ENCODE results near the gene KAT6B. TPM values are rescaled to one million over a fixed set of nuclear protein-coding genes. Genes with fewer than 3 reads are reported as not detected.

Gene KAT6B
- total and polyA plus RNA-seq, 7 experiments from 2014 or later = 33.2 to 80.5 (median 63.6) TPM

- H3K27ac Mint-ChIP-seq = no peak overlapping the region
- intact Hi-C loops (cut with micrococcal nuclease) = no loop called here
- ATAC-seq (no peak), DNase-seq (no peak)
- peaks cover 0 to 24% (median 19%) of the 10 kb centered on the region in 5 donors for H3K36me3 Mint-ChIP-seq
- ChIA-PET CTCF (interaction anchor here (0.6 kb wide), 1 partner anchor 95 kb away, joined by 3 read pairs; no protein-coding TSS in a partner anchor), POLR2A (interaction anchor here (0.7 kb wide), 1 partner anchor 162 kb away, joined by 5 read pairs; no protein-coding TSS in a partner anchor)
- H3K4me3 ChIP-seq (ENCODE audit: low read length) = no peak overlapping the region
- H3K9me3 Mint-ChIP-seq = peaks cover 0 to 9% (median 0%) of the 10 kb centered on the region in 11 donors
- no peaks in the 10 kb centered on the region for H3K9me3 ChIP-seq (ENCODE audit: control insufficient read depth in 2 of 3, low read length in 3 of 3)
- H3K27ac ChIP-seq (ENCODE audit: low read depth, low read length) = no peak overlapping the region
- H3K27me3 Mint-ChIP-seq = no peaks in the 10 kb centered on the region
- peaks cover 8 to 9% of the 10 kb centered on the region in 2 donors for H3K4me1 ChIP-seq (ENCODE audit: control insufficient read depth in 2 of 2, insufficient read depth in 2 of 2, low read length in 2 of 2)
- H3K36me3 ChIP-seq (ENCODE audit: control insufficient read depth in 2 of 3, insufficient read depth in 3 of 3, low read length in 3 of 3) = no peaks in the 10 kb centered on the region
- H3K27me3 ChIP-seq (ENCODE audit: control insufficient read depth in 2 of 2, insufficient read depth in 2 of 2, low read length in 2 of 2) = no peaks in the 10 kb centered on the region
- H3K4me1 Mint-ChIP-seq = peaks cover 15 to 60% (median 52%) of the 10 kb centered on the region in 7 donors
- peak overlapping the region in 1 of 10 donors; percentile 32 for H3K4me3 Mint-ChIP-seq
These were observed 31.2 kb downstream of the KAT6B start for GRCh38 chr10:74857586-74857985.

DNA sequence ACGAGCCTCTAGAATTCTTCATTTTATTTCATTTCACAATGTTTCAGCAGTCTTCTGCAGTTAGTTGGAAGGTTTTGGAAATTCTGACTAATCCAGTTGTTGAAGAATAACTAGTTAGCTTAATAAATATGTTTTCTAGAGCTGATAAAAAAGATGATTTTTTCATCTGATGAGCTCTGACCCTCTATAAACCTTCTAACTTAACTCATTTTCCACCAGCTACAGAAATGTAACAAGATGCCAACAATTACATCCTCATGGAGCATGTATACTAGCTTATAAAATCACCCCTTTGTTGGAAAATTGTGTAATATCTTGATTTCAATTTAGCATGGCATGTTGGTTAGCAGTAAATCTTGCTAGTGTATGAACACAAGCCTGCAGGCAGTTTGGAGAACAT, 33.1 kb downstream of the KAT6B start:
- H3K4me1 ChIP-seq (ENCODE audit: control insufficient read depth in 2 of 2, insufficient read depth in 2 of 2, low read length in 2 of 2) = peaks cover 7 to 8% of the 10 kb centered on the region in 2 donors
- H3K9me3 ChIP-seq (ENCODE audit: control insufficient read depth in 2 of 3, low read length in 3 of 3) = no peaks in the 10 kb centered on the region
- H3K27ac Mint-ChIP-seq = no peak overlapping the region
- ATAC-seq = no peak
- no peaks in the 10 kb centered on the region for H3K27me3 Mint-ChIP-seq
- no peak overlapping the region for H3K27ac ChIP-seq (ENCODE audit: low read depth, low read length)
- peaks cover 0 to 22% (median 17%) of the 10 kb centered on the region in 5 donors for H3K36me3 Mint-ChIP-seq
- no peaks in the 10 kb centered on the region for H3K27me3 ChIP-seq (ENCODE audit: control insufficient read depth in 2 of 2, insufficient read depth in 2 of 2, low read length in 2 of 2)
- H3K36me3 ChIP-seq (ENCODE audit: control insufficient read depth in 2 of 3, insufficient read depth in 3 of 3, low read length in 3 of 3) = no peaks in the 10 kb centered on the region
- DNase-seq = no peak
- ChIA-PET POLR2A (no interaction called here), CTCF (interaction anchor here (0.6 to 1.2 kb wide), 2 partner anchors 20 to 807 kb away, joined by 3 to 4 read pairs; no protein-coding TSS in a partner anchor)
- peaks cover 0 to 9% (median 0%) of the 10 kb centered on the region in 11 donors for H3K9me3 Mint-ChIP-seq
- no peak overlapping the region for H3K4me3 ChIP-seq (ENCODE audit: low read length)
- intact Hi-C loops (cut with micrococcal nuclease) = no loop called here
- peaks cover 9 to 62% (median 56%) of the 10 kb centered on the region in 7 donors for H3K4me1 Mint-ChIP-seq
- H3K4me3 Mint-ChIP-seq = no peak overlapping the region

DNA sequence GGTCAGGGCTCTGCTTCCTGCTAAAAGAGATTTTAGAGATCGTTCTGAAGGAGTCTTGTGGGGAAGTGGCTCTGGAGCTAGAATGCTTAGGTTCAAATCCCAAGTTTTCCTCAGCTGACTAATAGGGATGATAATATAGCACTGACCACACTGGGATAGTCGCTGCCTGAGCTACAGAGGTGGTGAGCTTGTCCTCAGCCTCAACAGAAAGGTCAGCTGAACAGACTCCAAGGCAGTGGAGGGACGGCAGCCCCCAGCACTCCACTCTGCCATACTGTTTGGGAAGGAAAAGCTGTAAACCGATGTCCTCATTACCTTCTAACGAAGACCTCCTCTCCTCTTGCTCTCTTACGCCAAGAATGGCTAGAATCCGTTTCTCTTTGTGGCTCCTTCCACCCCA, 36.2 kb downstream of the KAT6B start:
- DNase-seq (no peak), ATAC-seq (no peak)
- peaks cover 1 to 63% (median 43%) of the 10 kb centered on the region in 7 donors for H3K4me1 Mint-ChIP-seq
- no peaks in the 10 kb centered on the region for H3K27me3 ChIP-seq (ENCODE audit: control insufficient read depth in 2 of 2, insufficient read depth in 2 of 2, low read length in 2 of 2)
- no peak overlapping the region for H3K4me3 ChIP-seq (ENCODE audit: low read length)
- no peak overlapping the region for H3K27ac ChIP-seq (ENCODE audit: low read depth, low read length)
- peak overlapping the region in 1 of 9 donors; percentile 55 for H3K27ac Mint-ChIP-seq
- no peaks in the 10 kb centered on the region for H3K9me3 ChIP-seq (ENCODE audit: control insufficient read depth in 2 of 3, low read length in 3 of 3)
- no peaks in the 10 kb centered on the region for H3K27me3 Mint-ChIP-seq
- POLR2A ChIA-PET = interaction anchor here (0.9 kb wide), 1 partner anchor 102 kb away, joined by 3 read pairs; no protein-coding TSS in a partner anchor
- H3K4me3 Mint-ChIP-seq = no peak overlapping the region
- H3K36me3 Mint-ChIP-seq = peaks cover 0 to 8% (median 0%) of the 10 kb centered on the region in 5 donors
- H3K4me1 ChIP-seq (ENCODE audit: control insufficient read depth in 2 of 2, insufficient read depth in 2 of 2, low read length in 2 of 2) = peaks cover 0 to 3% of the 10 kb centered on the region in 2 donors
- CTCF ChIA-PET = no interaction called here
- intact Hi-C loops (cut with micrococcal nuclease) = no loop called here
- H3K36me3 ChIP-seq (ENCODE audit: control insufficient read depth in 2 of 3, insufficient read depth in 3 of 3, low read length in 3 of 3) = no peaks in the 10 kb centered on the region
- no peaks in the 10 kb centered on the region for H3K9me3 Mint-ChIP-seq

DNA sequence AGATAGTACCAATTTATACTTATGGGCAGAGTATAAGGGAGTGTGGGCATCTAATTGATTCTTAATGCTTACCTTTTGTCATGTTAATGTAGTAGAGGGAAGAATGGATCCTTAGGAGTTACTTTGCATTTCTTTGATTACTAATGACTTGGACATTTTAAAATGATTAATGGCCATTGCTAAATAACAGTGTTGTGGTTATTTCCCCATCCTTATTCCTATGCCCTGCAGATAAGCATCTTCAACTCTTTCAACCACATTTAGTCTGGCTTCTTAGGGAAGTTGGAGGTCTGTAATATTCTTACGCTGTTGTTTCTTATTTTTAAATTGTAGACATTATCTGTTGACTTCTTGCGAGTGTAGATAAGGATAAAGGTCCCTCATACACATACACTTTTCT, 37.2 kb downstream of the KAT6B start:
- CTCF ChIA-PET = no interaction called here
- no peak overlapping the region for H3K27ac Mint-ChIP-seq
- H3K4me1 Mint-ChIP-seq = peaks cover 5 to 69% (median 47%) of the 10 kb centered on the region in 7 donors

DNA sequence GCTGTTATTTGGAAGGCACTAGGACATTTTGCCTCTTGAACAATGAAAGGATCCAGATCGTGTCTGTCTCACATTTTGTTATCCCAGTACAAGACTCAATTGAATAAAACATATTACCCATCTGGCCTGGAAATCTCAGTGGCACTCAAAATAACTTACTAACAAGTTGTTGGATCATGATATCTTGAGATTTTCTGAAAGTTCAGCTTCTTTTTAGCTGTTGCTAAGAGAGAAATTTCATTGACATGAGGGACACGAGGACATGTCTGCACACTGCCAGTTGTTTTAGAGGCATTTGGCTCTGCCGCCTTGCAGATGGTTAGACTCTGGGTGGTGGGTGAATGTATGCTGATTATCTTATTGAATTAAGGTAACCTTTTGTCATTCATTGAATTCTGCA, 41.0 kb downstream of the KAT6B start:
- no peaks in the 10 kb centered on the region for H3K27me3 ChIP-seq (ENCODE audit: control insufficient read depth in 2 of 2, insufficient read depth in 2 of 2, low read length in 2 of 2)
- Mint-ChIP-seq H3K36me3 (peaks cover 0 to 11% (median 0%) of the 10 kb centered on the region in 5 donors), H3K4me3 (peak overlapping the region in 1 of 10 donors; percentile 14), H3K27ac (peak overlapping the region in 1 of 9 donors; percentile 14), H3K4me1 (peaks cover 25 to 76% (median 51%) of the 10 kb centered on the region in 7 donors), H3K27me3 (no peaks in the 10 kb centered on the region), H3K9me3 (no peaks in the 10 kb centered on the region)
- no peak for DNase-seq
- intact Hi-C loops (cut with micrococcal nuclease) = no loop called here
- H3K9me3 ChIP-seq (ENCODE audit: control insufficient read depth in 2 of 3, low read length in 3 of 3) = no peaks in the 10 kb centered on the region
- ChIA-PET CTCF (no interaction called here), POLR2A (no interaction called here)
- H3K4me3 ChIP-seq (ENCODE audit: low read length) = no peak overlapping the region
- H3K36me3 ChIP-seq (ENCODE audit: control insufficient read depth in 2 of 3, insufficient read depth in 3 of 3, low read length in 3 of 3) = no peaks in the 10 kb centered on the region
- no peak overlapping the region for H3K27ac ChIP-seq (ENCODE audit: low read depth, low read length)
- ATAC-seq = no peak
- peaks cover 3 to 8% of the 10 kb centered on the region in 2 donors for H3K4me1 ChIP-seq (ENCODE audit: control insufficient read depth in 2 of 2, insufficient read depth in 2 of 2, low read length in 2 of 2)

More for the DNA sequence above, 37.2 kb downstream of the KAT6B start:
- H3K27me3 Mint-ChIP-seq = no peaks in the 10 kb centered on the region
- no peak overlapping the region for H3K27ac ChIP-seq (ENCODE audit: low read depth, low read length)
- H3K4me1 ChIP-seq (ENCODE audit: control insufficient read depth in 2 of 2, insufficient read depth in 2 of 2, low read length in 2 of 2) = peaks cover 0 to 3% of the 10 kb centered on the region in 2 donors
- intact Hi-C loops (cut with micrococcal nuclease) = no loop called here
- peaks cover 0 to 10% (median 0%) of the 10 kb centered on the region in 5 donors for H3K36me3 Mint-ChIP-seq
- H3K9me3 ChIP-seq (ENCODE audit: control insufficient read depth in 2 of 3, low read length in 3 of 3) = no peaks in the 10 kb centered on the region
- ATAC-seq = peak; percentile 18
- DNase-seq = no peak
- no peaks in the 10 kb centered on the region for H3K9me3 Mint-ChIP-seq
- POLR2A ChIA-PET = interaction anchor here (0.7 to 0.9 kb wide), 2 partner anchors 101 to 103 kb away, joined by 3 read pairs; no protein-coding TSS in a partner anchor
- H3K36me3 ChIP-seq (ENCODE audit: control insufficient read depth in 2 of 3, insufficient read depth in 3 of 3, low read length in 3 of 3) = no peaks in the 10 kb centered on the region
- no peak overlapping the region for H3K4me3 ChIP-seq (ENCODE audit: low read length)
- no peaks in the 10 kb centered on the region for H3K27me3 ChIP-seq (ENCODE audit: control insufficient read depth in 2 of 2, insufficient read depth in 2 of 2, low read length in 2 of 2)
- H3K4me3 Mint-ChIP-seq = no peak overlapping the region

DNA sequence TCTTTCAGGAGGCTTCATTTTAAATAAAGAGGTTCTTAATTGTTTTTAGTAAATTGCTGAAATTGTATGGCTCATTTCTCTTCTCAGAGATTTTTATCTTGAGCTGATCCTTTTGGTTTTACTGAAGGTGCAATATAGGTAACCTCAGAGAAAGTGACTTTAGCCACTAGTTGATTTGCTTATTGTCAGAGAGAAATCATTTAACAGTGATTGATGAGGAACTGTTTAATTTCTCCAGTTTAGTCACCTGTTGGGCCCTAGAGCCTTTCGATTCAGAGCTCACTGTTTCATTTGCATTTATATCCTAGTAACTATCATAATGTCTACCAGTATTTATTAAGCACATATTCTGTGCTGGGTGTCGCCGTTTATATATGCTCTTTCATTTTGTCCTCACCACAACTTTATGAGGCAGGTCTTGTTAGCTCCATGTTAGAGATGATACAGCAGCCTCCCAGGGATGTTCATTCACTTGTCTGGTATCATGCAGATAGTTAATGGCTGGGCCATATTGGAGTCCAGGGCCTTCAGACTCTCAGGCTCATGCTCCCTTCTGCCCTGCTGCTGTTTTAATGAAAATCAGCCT, 42.1 kb downstream of the KAT6B start:
- H3K9me3 Mint-ChIP-seq = no peaks in the 10 kb centered on the region
- peaks cover 3 to 8% of the 10 kb centered on the region in 2 donors for H3K4me1 ChIP-seq (ENCODE audit: control insufficient read depth in 2 of 2, insufficient read depth in 2 of 2, low read length in 2 of 2)
- H3K27ac Mint-ChIP-seq = no peak overlapping the region
- no peaks in the 10 kb centered on the region for H3K27me3 ChIP-seq (ENCODE audit: control insufficient read depth in 2 of 2, insufficient read depth in 2 of 2, low read length in 2 of 2)
- DNase-seq (no peak), ATAC-seq (no peak)
- no peaks in the 10 kb centered on the region for H3K36me3 ChIP-seq (ENCODE audit: control insufficient read depth in 2 of 3, insufficient read depth in 3 of 3, low read length in 3 of 3)
- peak overlapping the region in 1 of 10 donors; percentile 8 for H3K4me3 Mint-ChIP-seq
- peaks cover 0 to 8% (median 0%) of the 10 kb centered on the region in 5 donors for H3K36me3 Mint-ChIP-seq
- ChIA-PET CTCF (interaction anchor here (0.6 kb wide), 1 partner anchor 34 kb away, joined by 3 read pairs; no protein-coding TSS in a partner anchor), POLR2A (no interaction called here)
- peaks cover 26 to 77% (median 50%) of the 10 kb centered on the region in 7 donors for H3K4me1 Mint-ChIP-seq
- H3K27me3 Mint-ChIP-seq = no peaks in the 10 kb centered on the region
- intact Hi-C loops (cut with micrococcal nuclease) = no loop called here
- H3K4me3 ChIP-seq (ENCODE audit: low read length) = no peak overlapping the region
- no peak overlapping the region for H3K27ac ChIP-seq (ENCODE audit: low read depth, low read length)
- H3K9me3 ChIP-seq (ENCODE audit: control insufficient read depth in 2 of 3, low read length in 3 of 3) = no peaks in the 10 kb centered on the region
